ENCODE results near the gene JAK1.
"Not testable (repeated sequence)": the region's sequence is repeated elsewhere in the genome, so short reads cannot be mapped to it uniquely, and the experiment has no call there.

The JAK1 gene

GRCh38 chr1:64966158-64966971 lies at the start of gene JAK1:
TSS of gene JAK1 (minus strand) at chr1:64966549. CDS start at chr1:64886264, 80,285 bp downstream.
- peak; percentile 75 for DNase-seq (ENCODE audit: low spot score)

GRCh38 chr1:65014321-65014720 lies 48.0 kb upstream of the JAK1 start:
- DNase-seq (ENCODE audit: low spot score), result no peak

DNA sequence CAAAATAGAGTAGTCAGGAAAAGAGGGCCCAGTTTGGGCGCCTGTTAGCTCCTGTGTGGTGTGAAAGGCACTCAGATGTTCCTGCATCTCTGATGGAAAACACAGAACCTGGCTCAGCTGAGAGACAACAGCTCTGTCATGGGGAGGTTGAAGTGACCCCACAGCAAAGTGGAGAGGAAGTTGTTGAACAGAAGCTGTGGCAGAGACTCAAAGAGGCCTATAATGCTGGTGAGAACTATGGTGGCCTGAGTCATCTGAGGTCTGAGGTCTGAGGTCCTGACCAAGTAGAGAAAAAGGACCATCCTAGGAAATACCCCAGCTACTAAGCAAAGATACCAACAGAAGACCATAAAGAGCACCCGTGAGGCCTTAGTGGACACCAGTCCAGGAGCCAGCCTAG lies 45.6 kb upstream of the JAK1 start:
- DNase-seq (ENCODE audit: low spot score), result no peak

GRCh38 chr1:65009724-65010420 lies 43.5 kb upstream of the JAK1 start:
- no peak for DNase-seq (ENCODE audit: low spot score)

GRCh38 chr1:65009176-65009575 lies 42.8 kb upstream of the JAK1 start:
- no peak for DNase-seq (ENCODE audit: low spot score)

DNA sequence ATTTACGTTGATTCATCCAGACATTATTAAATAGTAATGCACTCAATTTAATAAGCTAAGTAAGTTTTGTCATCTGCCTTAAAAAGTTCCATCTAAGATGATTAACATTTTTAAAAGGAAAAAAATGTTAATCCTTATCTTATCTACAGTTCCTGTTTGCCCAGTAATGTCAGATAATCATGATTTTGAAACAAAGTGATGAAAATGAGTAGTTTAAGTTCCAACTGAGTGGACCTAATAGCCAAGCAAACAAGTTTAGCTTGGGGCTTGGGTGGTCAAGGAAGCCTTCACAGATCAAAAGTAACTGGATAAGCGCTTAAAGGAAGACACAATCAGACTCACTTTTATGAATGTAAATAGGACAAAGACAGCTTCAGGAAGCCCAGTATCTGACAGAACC lies 40.5 kb upstream of the JAK1 start:
- no peak for DNase-seq (ENCODE audit: low spot score)

GRCh38 chr1:65003316-65003664 lies 36.9 kb upstream of the JAK1 start:
- DNase-seq (ENCODE audit: low spot score), result no peak

- peak; percentile 46 for DNase-seq (ENCODE audit: low spot score)
Observed at GRCh38 chr1:65002508-65003315, 36.4 kb upstream of the JAK1 start.

GRCh38 chr1:65002156-65002507 lies 35.8 kb upstream of the JAK1 start:
- no peak for DNase-seq (ENCODE audit: low spot score)

GRCh38 chr1:65001231-65001792 lies 35.0 kb upstream of the JAK1 start:
- no peak for DNase-seq (ENCODE audit: low spot score)

DNA sequence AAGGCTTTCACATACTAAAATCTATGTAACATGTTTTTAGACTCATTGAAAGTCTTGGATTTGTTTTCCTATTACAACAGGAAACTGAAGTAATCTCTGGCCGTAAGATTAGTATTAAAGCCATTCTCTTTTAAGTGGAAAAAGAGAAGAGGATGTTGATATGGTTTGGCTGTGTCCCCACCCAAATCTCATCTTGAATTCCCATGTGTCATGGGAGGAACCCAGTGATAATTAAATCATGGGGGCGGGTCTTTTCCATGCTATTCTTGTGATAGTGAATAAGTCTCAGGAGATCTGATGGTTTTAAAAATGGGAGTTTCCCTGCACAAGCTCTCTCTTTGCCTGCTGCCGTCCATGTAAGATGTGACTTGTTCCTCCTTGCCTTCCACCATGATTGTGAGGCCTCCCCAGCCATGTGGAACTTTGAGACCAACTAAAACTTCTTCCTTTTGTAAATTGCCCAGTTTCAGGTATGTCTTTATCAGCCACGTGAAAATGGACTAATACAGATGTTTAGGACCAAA lies 32.1 kb upstream of the JAK1 start:
- not testable (repeated sequence) for DNase-seq (ENCODE audit: low spot score)

GRCh38 chr1:64996541-64997257 lies 30.4 kb upstream of the JAK1 start:
- no peak for DNase-seq (ENCODE audit: low spot score)

GRCh38 chr1:64995316-64995715 lies 29.0 kb upstream of the JAK1 start:
- no peak for DNase-seq (ENCODE audit: low spot score)

GRCh38 chr1:64986903-64987871 lies 20.8 kb upstream of the JAK1 start:
- no peak for DNase-seq (ENCODE audit: low spot score)

GRCh38 chr1:64984737-64985136 lies 18.4 kb upstream of the JAK1 start:
- no peak for DNase-seq (ENCODE audit: low spot score)

- DNase-seq (ENCODE audit: low spot score), result no peak
Observed at GRCh38 chr1:64984106-64984505, 17.8 kb upstream of the JAK1 start.

GRCh38 chr1:64983110-64983509 lies 16.8 kb upstream of the JAK1 start:
- DNase-seq (ENCODE audit: low spot score), result no peak

- DNase-seq (ENCODE audit: low spot score), result no peak
Observed at GRCh38 chr1:64981601-64982533, 15.5 kb upstream of the JAK1 start.
